Neural progenitor cell (in vitro differentiated cells): ENCODE measurements around the gene ADISSP. TPM values are rescaled to one million over a fixed set of nuclear protein-coding genes. Genes with fewer than 3 reads are reported as not detected.

Source experiments
- DNase-seq: peaks from one replicate; pipeline ENCODE4 v3.0.0-alpha.2; 2016; ENCODE audit warnings: low spot score
- H2AFZ ChIP-seq: fragments of 200-600 bp; sonication (generic); replicated peaks from 2 replicates; pipeline ENCODE4 v1.6.1; 2016; ENCODE audit warnings: antibody characterized with exemption
- H3F3A ChIP-seq: fragments of 200-600 bp; sonication (generic); 2 replicates; pipeline ENCODE4 v1.6.1; 2016; ENCODE audit warnings: antibody characterized with exemption, low read depth
- H3K27ac ChIP-seq: fragments of 200-600 bp; sonication (generic); 2 replicates; pipeline ENCODE4 v1.5.1; 2016; ENCODE audit warnings: mild to moderate bottlenecking
- H3K27me3 ChIP-seq: fragments of 200-600 bp; sonication (generic); 2 replicates; pipeline ENCODE4 v1.6.1; 2016; ENCODE audit warnings: mild to moderate bottlenecking, moderate library complexity
- H3K36me3 ChIP-seq: fragments of 200-600 bp; sonication (generic); 2 replicates; pipeline ENCODE4 v1.5.1; 2016
- H3K4me1 ChIP-seq: fragments of 200-600 bp; sonication (generic); 2 replicates; pipeline ENCODE4 v1.6.1; 2016; ENCODE audit warnings: mixed run types
- H3K4me2 ChIP-seq: fragments of 200-600 bp; sonication (generic); 2 replicates; pipeline ENCODE4 v1.6.1; 2016
- H3K4me3 ChIP-seq: fragments of 200-600 bp; sonication (generic); 2 replicates; pipeline ENCODE4 v1.5.1; 2016
- H3K79me2 ChIP-seq: fragments of 200-600 bp; sonication (generic); 2 replicates; pipeline ENCODE4 v1.6.1; 2016; ENCODE audit warnings: low read depth
- H3K9ac ChIP-seq: fragments of 200-600 bp; sonication (generic); 2 replicates; pipeline ENCODE4 v1.6.1; 2016
- H3K9me3 ChIP-seq: fragments of 200-600 bp; sonication (generic); 2 replicates; pipeline ENCODE4 v1.5.1; 2016; ENCODE audit warnings: low read depth
- H4K20me1 ChIP-seq: fragments of 200-600 bp; sonication (generic); 2 replicates; pipeline ENCODE4 v1.6.1; 2016; ENCODE audit warnings: low read depth
- H3K27ac Mint-ChIP-seq: 3 replicates; pipeline ENCODE4 v1.8.0; 2021; ENCODE audit warnings: mixed read lengths
- H3K27me3 Mint-ChIP-seq: 2 replicates; pipeline ENCODE4 v1.8.0; 2022; ENCODE audit warnings: low read depth, mild to moderate bottlenecking, inconsistent platforms, moderate library complexity, mixed read lengths; ENCODE audit not compliant: insufficient read depth
- H3K36me3 Mint-ChIP-seq: 3 replicates; pipeline ENCODE4 v1.8.0; 2021; ENCODE audit warnings: mixed read lengths
- H3K4me1 Mint-ChIP-seq: 3 replicates; pipeline ENCODE4 v1.8.0; 2021; ENCODE audit warnings: mixed read lengths
- H3K4me3 Mint-ChIP-seq: 3 replicates; pipeline ENCODE4 v1.8.0; 2021; ENCODE audit warnings: mild to moderate bottlenecking, moderate library complexity, mixed read lengths
- H3K9me3 Mint-ChIP-seq: 3 replicates; pipeline ENCODE4 v1.8.0; 2020; ENCODE audit warnings: mixed read lengths
- CTCF ChIP-seq: fragments of 200-600 bp; sonication (generic); IDR thresholded peaks from 2 replicates; pipeline ENCODE4 v1.5.1; 2017; ENCODE audit warnings: antibody characterized with exemption, mild to moderate bottlenecking
- EZH2 ChIP-seq: fragments of 200-600 bp; sonication (generic); IDR thresholded peaks from 2 replicates; pipeline ENCODE4 v1.6.1; 2017; ENCODE audit warnings: antibody characterized with exemption, mild to moderate bottlenecking, moderate library complexity
- EZH2phosphoT487 ChIP-seq: fragments of 200-600 bp; sonication (generic); IDR thresholded peaks from 2 replicates; pipeline ENCODE4 v1.6.1; 2017; ENCODE audit warnings: antibody characterized with exemption
- total RNA-seq: library from RNA; depleted of rRNA; stranded (reverse); fragments of >200 nt; gene quantifications from 2 replicates; pipeline ENCODE4 v1.2.3, GENCODE V29; 2015; ENCODE audit warnings: low replicate concordance

The ADISSP gene
- total RNA-seq, 1 donor from 2014 or later = 17.6 TPM

- Histone ChIP-seq H3K27me3 (no peaks in the 10 kb centered on the region), H2AFZ (no peak overlapping the region), H3K4me3 (no peak overlapping the region), H3K27ac (no peak overlapping the region), H4K20me1 (no peaks in the 10 kb centered on the region), H3K4me1 (no peaks in the 10 kb centered on the region), H3K9ac (no peak overlapping the region), H3F3A (no peaks in the 10 kb centered on the region), H3K79me2 (no peaks in the 10 kb centered on the region), H3K36me3 (no peaks in the 10 kb centered on the region), H3K9me3 (no peaks in the 10 kb centered on the region), H3K4me2 (no peak overlapping the region)
- DNase-seq = no peak
- no peaks in the 10 kb centered on the region for H3K4me1 Mint-ChIP-seq
- no peak overlapping the region for H3K27ac Mint-ChIP-seq
- no peak overlapping the region for H3K4me3 Mint-ChIP-seq
- TF ChIP-seq EZH2phosphoT487 (no peak), EZH2 (no peak), CTCF (no peak)
- peaks cover 2% of the 10 kb centered on the region for H3K27me3 Mint-ChIP-seq
- H3K36me3 Mint-ChIP-seq = no peaks in the 10 kb centered on the region
- no peaks in the 10 kb centered on the region for H3K9me3 Mint-ChIP-seq
Measured at GRCh38 chr20:3705970-3706739, 61.4 kb downstream of the ADISSP start.

GRCh38 chr20:3705491-3705969, 62.0 kb downstream of the ADISSP start:
- H3K36me3 Mint-ChIP-seq = no peaks in the 10 kb centered on the region
- no peak overlapping the region for H3K4me3 Mint-ChIP-seq
- no peak for DNase-seq
- Histone ChIP-seq H4K20me1 (no peaks in the 10 kb centered on the region), H2AFZ (no peak overlapping the region), H3K4me2 (no peak overlapping the region), H3K36me3 (no peaks in the 10 kb centered on the region), H3K79me2 (no peaks in the 10 kb centered on the region), H3K4me1 (no peaks in the 10 kb centered on the region), H3K27me3 (no peaks in the 10 kb centered on the region), H3K4me3 (no peak overlapping the region), H3F3A (no peaks in the 10 kb centered on the region), H3K9me3 (no peaks in the 10 kb centered on the region), H3K9ac (no peak overlapping the region), H3K27ac (no peak overlapping the region)
- H3K27ac Mint-ChIP-seq = no peak overlapping the region
- peaks cover 2% of the 10 kb centered on the region for H3K27me3 Mint-ChIP-seq
- H3K4me1 Mint-ChIP-seq = no peaks in the 10 kb centered on the region
- TF ChIP-seq EZH2 (no peak), CTCF (no peak), EZH2phosphoT487 (no peak)
- no peaks in the 10 kb centered on the region for H3K9me3 Mint-ChIP-seq

GRCh38 chr20:3704087-3704486, 63.5 kb downstream of the ADISSP start:
- H3K27ac Mint-ChIP-seq = no peak overlapping the region
- H3K9me3 Mint-ChIP-seq = no peaks in the 10 kb centered on the region
- no peak for DNase-seq
- no peak overlapping the region for H3K4me2 ChIP-seq
- TF ChIP-seq EZH2 (no peak), CTCF (no peak), EZH2phosphoT487 (no peak)
- H3K4me1 ChIP-seq = no peaks in the 10 kb centered on the region
- no peak overlapping the region for H2AFZ ChIP-seq
- H3K4me3 ChIP-seq = no peak overlapping the region
- H3K4me1 Mint-ChIP-seq = no peaks in the 10 kb centered on the region
- no peak overlapping the region for H3K4me3 Mint-ChIP-seq
- H3F3A ChIP-seq = no peaks in the 10 kb centered on the region
- no peak overlapping the region for H3K27ac ChIP-seq
- no peaks in the 10 kb centered on the region for H3K36me3 ChIP-seq
- H3K36me3 Mint-ChIP-seq = no peaks in the 10 kb centered on the region
- H3K27me3 Mint-ChIP-seq = peaks cover 2% of the 10 kb centered on the region
- H3K9ac ChIP-seq = no peak overlapping the region
- no peaks in the 10 kb centered on the region for H3K27me3 ChIP-seq
- H3K9me3 ChIP-seq = no peaks in the 10 kb centered on the region
- no peaks in the 10 kb centered on the region for H3K79me2 ChIP-seq
- no peaks in the 10 kb centered on the region for H4K20me1 ChIP-seq

Other genes starting within 250 kb of the ADISSP start
- not detected in 2 replicates for gene GFRA4, start 104.4 kb downstream of the ADISSP start, total RNA-seq
- 7.0 and 18.9 TPM in 2 replicates for gene ADAM33, start 85.7 kb downstream of the ADISSP start, total RNA-seq
- not detected in 2 replicates for gene SIGLEC1, start 55.2 kb downstream of the ADISSP start, total RNA-seq
- 0.15 and 0.71 TPM in 2 replicates for gene HSPA12B, start 35.1 kb downstream of the ADISSP start, total RNA-seq
- gene SPEF1, start 13.7 kb upstream of the ADISSP start, total RNA-seq = 0.34 and 1.2 TPM in 2 replicates
- 5.0 and 28.9 TPM in 2 replicates for gene CENPB, start 19.0 kb upstream of the ADISSP start, total RNA-seq
- 9.3 and 22.9 TPM in 2 replicates for gene CDC25B, start 28.6 kb upstream of the ADISSP start, total RNA-seq
- 1.2 and 3.4 TPM in 2 replicates for gene AP5S1, start 52.8 kb upstream of the ADISSP start, total RNA-seq
- 14.1 and 23.4 TPM in 2 replicates for gene MAVS, start 79.1 kb upstream of the ADISSP start, total RNA-seq
- gene PANK2, start 121.6 kb upstream of the ADISSP start, total RNA-seq = 55.7 and 60.7 TPM in 2 replicates
- 7.7 and 9.0 TPM in 2 replicates for gene RNF24, start 247.8 kb upstream of the ADISSP start, total RNA-seq